H54 (cell line): ENCODE measurements around the gene CABP1.

Experiments
- DNase-seq: peaks from one replicate; pipeline ENCODE4 v3.0.0; 2011; ENCODE audit warnings: low spot score, mixed read lengths; ENCODE audit not compliant: insufficient read length
- FAIRE-seq: peaks from 3 replicates; lab custom pipeline; 2011; peaks lifted over from hg19 to GRCh38; lab: Jason Lieb, UNC
- POLR2A ChIP-seq: IDR thresholded peaks from 2 replicates; pipeline ENCODE4 v1.6.1; 2011; ENCODE audit warnings: low read depth, mild to moderate bottlenecking, low read length

Gene CABP1

GRCh38 chr12:120618954-120619615 is 21.3 kb upstream of the CABP1 start:
- no peak for DNase-seq
- FAIRE-seq, result no peak
- TF ChIP-seq POLR2A, result no peak

DNA sequence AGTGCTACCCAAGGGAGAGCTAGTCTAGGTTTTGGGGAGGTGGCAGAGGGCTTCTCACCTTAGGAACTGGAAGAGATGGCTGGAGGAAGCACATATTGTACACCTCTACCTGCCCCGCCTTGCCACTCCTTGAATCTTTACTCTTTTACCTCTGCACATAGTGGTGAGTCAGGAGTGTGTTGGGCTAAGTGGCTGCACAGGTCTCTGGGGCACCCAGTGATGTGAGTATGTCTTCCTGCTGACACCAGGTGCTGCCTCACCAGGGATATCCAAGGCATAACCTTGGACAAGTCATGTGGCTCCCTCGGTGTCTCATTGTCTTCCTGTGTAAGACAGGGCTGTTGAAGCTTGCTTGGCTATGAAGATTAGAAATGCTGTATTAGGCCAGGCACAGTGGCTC is 19.8 kb upstream of the CABP1 start:
- FAIRE-seq (no peak), DNase-seq (no peak)
- TF ChIP-seq POLR2A, result no peak

GRCh38 chr12:120625557-120626419 is 14.6 kb upstream of the CABP1 start:
- FAIRE-seq (no peak), DNase-seq (no peak)
- TF ChIP-seq POLR2A, result no peak

DNA sequence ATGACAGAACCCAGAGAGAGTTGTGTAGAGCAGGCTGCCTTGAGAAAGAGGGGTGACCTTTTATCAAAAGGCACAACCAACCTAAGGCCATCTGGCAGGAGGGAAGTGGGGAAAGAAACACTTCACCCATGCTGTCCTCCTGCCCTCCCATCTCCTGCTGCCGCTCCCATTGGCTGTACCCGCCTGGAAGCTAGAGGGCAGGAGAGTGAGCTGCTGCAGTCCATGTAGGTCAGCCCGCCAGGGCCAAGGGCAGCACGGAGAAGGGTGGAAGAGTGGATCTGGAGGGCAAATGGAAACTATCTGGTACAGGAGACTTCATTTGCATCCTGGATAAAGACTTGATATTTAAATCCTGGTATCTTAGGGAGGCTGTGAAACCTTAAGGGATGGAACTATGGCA is 11.5 kb upstream of the CABP1 start:
- DNase-seq (no peak), FAIRE-seq (no peak)
- no peak for TF ChIP-seq POLR2A

DNA sequence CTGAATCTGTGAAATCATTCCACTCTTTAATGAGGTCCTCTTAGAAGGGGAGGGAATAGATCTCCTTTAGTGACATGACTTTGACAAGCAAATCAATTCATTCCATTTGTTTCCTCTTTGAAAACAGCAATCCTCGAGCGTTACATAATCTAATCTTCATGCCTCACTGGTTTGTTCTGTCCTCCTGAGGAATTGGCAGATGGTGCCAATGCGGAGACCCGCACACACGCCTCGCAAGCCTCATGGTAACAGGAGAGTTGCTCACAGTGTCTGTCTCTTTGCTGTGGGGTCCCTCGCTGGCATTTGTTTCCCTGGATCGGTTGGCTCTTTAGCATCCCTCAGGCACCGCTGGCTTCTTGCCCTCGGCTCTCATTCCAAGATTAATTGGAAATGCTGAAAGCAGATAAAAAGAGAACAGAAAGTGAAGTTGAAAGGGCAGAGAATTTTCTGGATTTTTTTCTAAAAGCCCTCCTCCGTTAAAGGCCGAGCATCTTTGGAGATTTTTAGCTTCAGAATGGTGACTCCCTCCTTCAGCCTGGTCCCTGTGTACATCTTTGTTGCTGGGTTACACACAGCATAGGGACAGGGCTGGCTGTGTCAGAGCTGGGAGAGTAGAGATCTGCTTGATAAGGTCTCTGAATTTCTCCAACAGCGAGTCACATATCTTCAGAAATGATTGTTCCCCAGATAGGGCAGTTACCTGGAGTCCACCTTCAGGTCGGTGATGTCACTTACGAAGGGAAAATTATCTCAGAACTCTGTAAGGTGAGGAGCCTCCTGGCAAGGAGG is 10.1 kb upstream of the CABP1 start:
- FAIRE-seq (no peak), DNase-seq (no peak)

DNA sequence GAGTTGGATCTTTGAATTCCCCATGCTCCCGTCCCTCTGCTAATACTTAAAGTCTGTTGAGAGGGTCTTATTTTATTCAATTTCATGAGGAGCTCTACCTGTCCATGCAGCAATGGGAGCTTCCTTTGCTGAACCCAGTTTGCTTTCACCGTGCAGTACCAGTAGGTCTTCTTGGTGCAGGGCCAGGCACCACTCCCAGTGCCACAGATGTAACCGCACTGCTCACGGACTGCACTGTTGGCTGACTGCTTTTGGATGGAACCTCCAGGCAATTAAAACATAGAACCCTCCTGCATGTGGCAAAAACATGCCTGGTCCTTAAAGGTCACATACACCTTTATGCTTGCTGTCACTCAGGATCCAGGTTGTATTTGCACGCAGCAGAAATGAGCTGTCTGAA is 9.3 kb upstream of the CABP1 start:
- DNase-seq (no peak), FAIRE-seq (no peak)
- no peak for TF ChIP-seq POLR2A

More for the DNA sequence above, 10.1 kb upstream of the CABP1 start:
- TF ChIP-seq POLR2A, result no peak

DNA sequence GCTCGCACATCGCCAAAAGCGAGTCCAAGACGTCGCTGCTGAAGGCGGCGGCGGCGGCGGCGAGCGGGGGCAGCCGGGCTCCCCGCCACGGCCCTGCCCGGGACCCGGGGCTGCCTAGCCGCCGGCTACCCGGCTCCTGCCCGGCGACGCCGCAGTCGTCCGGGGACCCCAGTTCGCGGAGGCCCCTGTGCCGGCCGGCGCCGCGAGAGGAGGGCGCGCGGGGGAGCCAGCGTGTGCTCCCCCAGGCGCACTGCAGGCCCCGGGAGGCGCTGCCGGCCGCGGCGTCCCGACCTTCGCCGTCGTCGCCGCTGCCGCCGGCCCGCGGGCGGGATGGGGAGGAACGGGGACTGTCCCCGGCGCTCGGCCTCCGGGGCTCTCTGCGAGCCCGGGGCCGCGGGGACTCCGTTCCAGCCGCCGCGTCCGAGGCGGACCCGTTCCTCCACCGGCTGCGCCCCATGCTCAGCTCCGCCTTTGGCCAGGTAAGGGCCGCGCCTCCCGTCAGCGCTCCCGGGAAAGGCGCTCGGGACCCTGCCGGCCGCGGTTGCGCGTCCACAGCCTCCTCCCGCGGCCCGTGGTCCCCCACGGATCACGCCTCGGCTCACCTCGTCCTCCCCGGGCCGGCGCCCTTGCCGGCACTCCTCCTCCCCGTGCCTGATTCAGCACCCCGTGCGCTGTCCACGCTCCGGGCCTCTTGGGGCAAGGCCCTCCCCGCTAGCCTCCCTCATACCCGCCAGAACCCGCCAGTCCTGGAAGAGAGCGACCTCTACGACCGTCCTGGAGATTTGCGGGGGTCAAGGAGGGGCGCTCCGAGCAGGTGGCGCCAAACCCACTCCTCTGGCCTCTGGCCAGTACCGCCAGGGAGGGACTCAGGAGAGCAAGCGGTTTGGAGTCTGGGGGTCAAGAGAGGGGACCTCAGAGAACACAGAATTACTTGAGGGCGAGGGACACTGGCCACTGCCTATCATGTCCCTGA is 721 bp downstream of the CABP1 start:
- no peak for TF ChIP-seq POLR2A
- FAIRE-seq, result no peak
- no peak for DNase-seq

- TF ChIP-seq POLR2A, result no peak
- no peak for DNase-seq
- FAIRE-seq, result no peak
Measured at GRCh38 chr12:120642121-120642520, 1.7 kb downstream of the CABP1 start.

GRCh38 chr12:120642826-120643225 is 2.4 kb downstream of the CABP1 start:
- DNase-seq (peak; percentile 44), FAIRE-seq (no peak)
- TF ChIP-seq POLR2A, result no peak

DNA sequence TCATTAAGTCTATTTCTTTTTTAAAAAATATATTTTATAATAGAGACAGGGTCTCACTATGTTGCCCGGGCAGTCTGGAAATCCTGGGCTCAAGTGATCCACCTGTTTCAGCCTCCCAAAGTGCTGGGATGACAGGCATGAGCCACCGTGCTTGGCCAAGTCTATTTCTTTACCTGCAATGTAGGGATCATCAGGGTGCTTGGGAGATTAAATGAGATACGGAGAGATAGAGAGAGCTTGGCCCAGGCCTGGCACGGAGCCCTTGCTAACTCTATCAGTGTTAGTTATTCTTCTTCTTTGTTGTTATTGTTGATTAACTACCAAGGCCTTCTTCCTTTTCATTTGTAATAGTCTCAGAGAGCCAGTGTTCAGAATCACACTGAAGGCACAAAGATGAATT is 3.1 kb downstream of the CABP1 start:
- DNase-seq, result no peak
- no peak for FAIRE-seq

GRCh38 chr12:120646044-120646443 is 5.6 kb downstream of the CABP1 start:
- TF ChIP-seq POLR2A, result no peak
- no peak for DNase-seq
- FAIRE-seq, result no peak

More for the DNA sequence above, 3.1 kb downstream of the CABP1 start:
- no peak for TF ChIP-seq POLR2A

DNA sequence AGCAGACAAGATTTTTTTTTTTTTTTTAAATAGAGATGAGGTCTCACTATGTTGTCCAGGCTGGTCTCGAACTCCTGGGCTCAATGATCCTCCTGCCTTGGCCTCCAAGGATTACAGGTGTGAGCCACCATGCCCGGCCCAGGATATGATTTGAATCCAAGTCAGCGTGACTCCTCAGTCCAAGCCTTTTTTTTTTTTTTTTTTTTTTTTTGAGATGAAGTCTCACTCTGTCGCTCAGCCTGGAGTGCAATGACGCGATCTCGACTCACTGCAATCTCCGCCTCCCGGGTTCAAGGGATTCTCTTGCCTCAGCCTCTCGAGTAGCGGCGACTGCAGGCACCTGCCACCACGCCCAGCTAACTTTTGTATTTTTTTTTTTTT is 6.9 kb downstream of the CABP1 start:
- no peak for FAIRE-seq
- TF ChIP-seq POLR2A, result no peak

More for the DNA sequence above, 6.9 kb downstream of the CABP1 start:
- DNase-seq, result no peak
